ENCODE data around the gene PIK3AP1. TPM values are rescaled to one million over a fixed set of nuclear protein-coding genes. Genes with fewer than 3 reads are reported as not detected.

The PIK3AP1 gene
- total RNA-seq, 4 donors from 2014 or later: 4.7 to 16.6 (median 8.8) TPM

- Histone ChIP-seq H3K4me3 (no peak overlapping the region), H3K4me1 (no peaks in the 10 kb centered on the region), H3K36me3 (no peaks in the 10 kb centered on the region), H3K27me3 (no peaks in the 10 kb centered on the region), H3K27ac (replicated peaks in 1 of 4) (no peak overlapping the region), H3K9me3 (no peaks in the 10 kb centered on the region)
- DNase-seq (ENCODE audit: extremely low spot score): no peak
- TF ChIP-seq POLR2AphosphoS5 (IDR thresholded peaks at IDR 0.05): no peak
- TF ChIP-seq CTCF (IDR thresholded peaks at IDR 0.05): no peak
- intact Hi-C loops (cut with DNase I): no loop called here
- 80% methylated on average over 7 of the region's 7 CpGs for WGBS
Measured at GRCh38 chr10:96650958-96651357, 69.4 kb downstream of the PIK3AP1 start.

- TF ChIP-seq POLR2A (IDR thresholded peaks at IDR 0.05; ENCODE audit: low read depth) (no peak), POLR2AphosphoS5 (IDR thresholded peaks at IDR 0.05) (no peak), CTCF (IDR thresholded peaks at IDR 0.05) (no peak), EP300 (IDR thresholded peaks at IDR 0.05) (no peak)
- Histone ChIP-seq H3K27me3 (no peaks in the 10 kb centered on the region), H3K4me3 (no peak overlapping the region), H3K4me1 (no peaks in the 10 kb centered on the region), H3K36me3 (no peaks in the 10 kb centered on the region), H3K27ac (replicated peaks in 1 of 4) (no peak overlapping the region), H3K9me3 (no peaks in the 10 kb centered on the region)
- DNase-seq (ENCODE audit: extremely low spot score): no peak
- intact Hi-C loops (cut with DNase I): no loop called here
- WGBS: 92% methylated on average over 6 of the region's 6 CpGs
Measured at GRCh38 chr10:96648297-96648696, 72.0 kb downstream of the PIK3AP1 start.

- no peak for DNase-seq (ENCODE audit: extremely low spot score)
- intact Hi-C loops (cut with DNase I): no loop called here
- H3K27me3 ChIP-seq: no peaks in the 10 kb centered on the region
- WGBS: 51% methylated on average over 6 of the region's 6 CpGs
- H3K9me3 ChIP-seq: no peaks in the 10 kb centered on the region
- H3K36me3 ChIP-seq: no peaks in the 10 kb centered on the region
- H3K27ac ChIP-seq (replicated peaks in 1 of 4): no peak overlapping the region
- no peak for TF ChIP-seq POLR2A (IDR thresholded peaks at IDR 0.05; ENCODE audit: low read depth)
- TF ChIP-seq POLR2AphosphoS5 (IDR thresholded peaks at IDR 0.05): no peak
- no peak for TF ChIP-seq EP300 (IDR thresholded peaks at IDR 0.05)
- no peak for TF ChIP-seq CTCF (IDR thresholded peaks at IDR 0.05)
- H3K4me1 ChIP-seq: no peaks in the 10 kb centered on the region
- no peak overlapping the region for H3K4me3 ChIP-seq
Measured at GRCh38 chr10:96647466-96647865, 72.8 kb downstream of the PIK3AP1 start.

- no peak overlapping the region for H3K4me3 ChIP-seq
- TF ChIP-seq EP300 (IDR thresholded peaks at IDR 0.05) (no peak), POLR2AphosphoS5 (IDR thresholded peaks at IDR 0.05) (no peak), CTCF (IDR thresholded peaks at IDR 0.05) (no peak), POLR2A (IDR thresholded peaks at IDR 0.05; ENCODE audit: low read depth) (no peak)
- H3K4me1 ChIP-seq: no peaks in the 10 kb centered on the region
- H3K27ac ChIP-seq (replicated peaks in 1 of 4): no peak overlapping the region
- intact Hi-C loops (cut with DNase I): no loop called here
- WGBS: 82% methylated on average over 3 of the region's 3 CpGs
- no peaks in the 10 kb centered on the region for H3K36me3 ChIP-seq
- H3K9me3 ChIP-seq: no peaks in the 10 kb centered on the region
- no peak for DNase-seq (ENCODE audit: extremely low spot score)
- H3K27me3 ChIP-seq: no peaks in the 10 kb centered on the region
Measured at GRCh38 chr10:96646751-96647166, 73.6 kb downstream of the PIK3AP1 start.

- Histone ChIP-seq H3K9me3 (no peaks in the 10 kb centered on the region), H3K36me3 (no peaks in the 10 kb centered on the region), H3K4me1 (no peaks in the 10 kb centered on the region), H3K27ac (replicated peaks in 1 of 4) (no peak overlapping the region), H3K4me3 (no peak overlapping the region), H3K27me3 (no peaks in the 10 kb centered on the region)
- DNase-seq (ENCODE audit: extremely low spot score): no peak
- intact Hi-C loops (cut with DNase I): no loop called here
- 84% methylated on average over 4 of the region's 4 CpGs for WGBS
- TF ChIP-seq CTCF (IDR thresholded peaks at IDR 0.05) (no peak), POLR2AphosphoS5 (IDR thresholded peaks at IDR 0.05) (no peak), EP300 (IDR thresholded peaks at IDR 0.05) (no peak), POLR2A (IDR thresholded peaks at IDR 0.05; ENCODE audit: low read depth) (no peak)
Measured at GRCh38 chr10:96646301-96646700, 74.0 kb downstream of the PIK3AP1 start.
